ENCODE measurements around the gene TREX2. TPM values are rescaled to one million over a fixed set of nuclear protein-coding genes. Genes with fewer than 3 reads are reported as not detected.

The TREX2 gene
- total RNA-seq, 1 donor from 2014 or later = 1.9 TPM

GRCh38 chrX:153421856-153422255 is 24.0 kb downstream of the TREX2 start:
- Mint-ChIP-seq H3K9me3 (no peaks in the 10 kb centered on the region), H3K27me3 (no peaks in the 10 kb centered on the region), H3K4me1 (no peaks in the 10 kb centered on the region), H3K4me3 (no peak overlapping the region), H3K36me3 (ENCODE audit: low read depth) (peaks cover 1% of the 10 kb centered on the region), H3K27ac (no peak overlapping the region)
- DNase-seq = no peak
- intact Hi-C loops (cut with micrococcal nuclease) = no loop called here

- no peaks in the 10 kb centered on the region for H3K9me3 Mint-ChIP-seq
- H3K4me3 Mint-ChIP-seq = no peak overlapping the region
- H3K4me1 Mint-ChIP-seq = no peaks in the 10 kb centered on the region
- intact Hi-C loops (cut with micrococcal nuclease) = no loop called here
- peaks cover 1% of the 10 kb centered on the region for H3K36me3 Mint-ChIP-seq (ENCODE audit: low read depth)
- H3K27ac Mint-ChIP-seq = no peak overlapping the region
- DNase-seq = no peak
- no peaks in the 10 kb centered on the region for H3K27me3 Mint-ChIP-seq
These were observed 24.8 kb downstream of the TREX2 start for GRCh38 chrX:153420851-153421599.

- DNase-seq = no peak
- H3K9me3 Mint-ChIP-seq = no peaks in the 10 kb centered on the region
- no peaks in the 10 kb centered on the region for H3K27me3 Mint-ChIP-seq
- intact Hi-C loops (cut with micrococcal nuclease) = no loop called here
- peaks cover 1% of the 10 kb centered on the region for H3K36me3 Mint-ChIP-seq (ENCODE audit: low read depth)
- H3K4me1 Mint-ChIP-seq = no peaks in the 10 kb centered on the region
- no peak overlapping the region for H3K27ac Mint-ChIP-seq
- H3K4me3 Mint-ChIP-seq = no peak overlapping the region
These were observed 28.2 kb downstream of the TREX2 start for GRCh38 chrX:153417637-153418036.

- H3K36me3 Mint-ChIP-seq (ENCODE audit: low read depth) = peaks cover 1% of the 10 kb centered on the region
- intact Hi-C loops (cut with micrococcal nuclease) = no loop called here
- H3K9me3 Mint-ChIP-seq = no peaks in the 10 kb centered on the region
- no peaks in the 10 kb centered on the region for H3K27me3 Mint-ChIP-seq
- peaks cover 5% of the 10 kb centered on the region for H3K4me1 Mint-ChIP-seq
- DNase-seq = no peak
- H3K4me3 Mint-ChIP-seq = no peak overlapping the region
- no peak overlapping the region for H3K27ac Mint-ChIP-seq
These were observed 28.9 kb downstream of the TREX2 start for GRCh38 chrX:153416781-153417450.

- no peak for DNase-seq
- intact Hi-C loops (cut with micrococcal nuclease) = no loop called here
- Mint-ChIP-seq H3K4me3 (no peak overlapping the region), H3K27ac (no peak overlapping the region), H3K36me3 (ENCODE audit: low read depth) (peaks cover 1% of the 10 kb centered on the region), H3K27me3 (no peaks in the 10 kb centered on the region), H3K4me1 (peaks cover 9% of the 10 kb centered on the region), H3K9me3 (no peaks in the 10 kb centered on the region)
These were observed 30.9 kb downstream of the TREX2 start for GRCh38 chrX:153414856-153415510.

- Mint-ChIP-seq H3K36me3 (ENCODE audit: low read depth) (peaks cover 1% of the 10 kb centered on the region), H3K9me3 (no peaks in the 10 kb centered on the region), H3K4me1 (peaks cover 9% of the 10 kb centered on the region), H3K4me3 (no peak overlapping the region), H3K27me3 (no peaks in the 10 kb centered on the region), H3K27ac (no peak overlapping the region)
- intact Hi-C loops (cut with micrococcal nuclease) = no loop called here
- no peak for DNase-seq
These were observed 32.1 kb downstream of the TREX2 start for GRCh38 chrX:153413731-153414130.

- Mint-ChIP-seq H3K36me3 (ENCODE audit: low read depth) (peaks cover 1% of the 10 kb centered on the region), H3K4me1 (peaks cover 9% of the 10 kb centered on the region), H3K4me3 (peak overlapping the region; percentile 81), H3K27me3 (no peaks in the 10 kb centered on the region), H3K27ac (no peak overlapping the region), H3K9me3 (no peaks in the 10 kb centered on the region)
- no peak for DNase-seq
- intact Hi-C loops (cut with micrococcal nuclease) = no loop called here
These were observed 32.8 kb downstream of the TREX2 start for GRCh38 chrX:153412746-153413720.

GRCh38 chrX:153411988-153412574 is 33.8 kb downstream of the TREX2 start:
- peaks cover 9% of the 10 kb centered on the region for H3K4me1 Mint-ChIP-seq
- H3K9me3 Mint-ChIP-seq = no peaks in the 10 kb centered on the region
- H3K27me3 Mint-ChIP-seq = no peaks in the 10 kb centered on the region
- peak overlapping the region; percentile 81 for H3K4me3 Mint-ChIP-seq
- intact Hi-C loops (cut with micrococcal nuclease) = no loop called here
- no peaks in the 10 kb centered on the region for H3K36me3 Mint-ChIP-seq (ENCODE audit: low read depth)
- DNase-seq = no peak
- H3K27ac Mint-ChIP-seq = no peak overlapping the region

- Mint-ChIP-seq H3K4me3 (peak within 1 kb of the TSS; percentile 81), H3K9me3 (no peaks in the 10 kb centered on the region), H3K36me3 (ENCODE audit: low read depth) (no peaks in the 10 kb centered on the region), H3K4me1 (peaks cover 9% of the 10 kb centered on the region), H3K27ac (no peak within 1 kb of the TSS), H3K27me3 (no peaks in the 10 kb centered on the region)
- peak; percentile 80 for DNase-seq
- intact Hi-C loops (cut with micrococcal nuclease) = no loop called here
These were observed 34.4 kb downstream of the TREX2 start, which contains the start of gene ZFP92 for GRCh38 chrX:153411255-153411987. ZFP92 (plus strand) TSS chrX:153411472; CDS start chrX:153418323, 6,851 bp downstream.

- Mint-ChIP-seq H3K4me3 (peak overlapping the region; percentile 81), H3K36me3 (ENCODE audit: low read depth) (no peaks in the 10 kb centered on the region), H3K27me3 (no peaks in the 10 kb centered on the region), H3K9me3 (no peaks in the 10 kb centered on the region), H3K27ac (no peak overlapping the region), H3K4me1 (peaks cover 9% of the 10 kb centered on the region)
- DNase-seq = no peak
- intact Hi-C loops (cut with micrococcal nuclease) = no loop called here
These were observed 35.0 kb downstream of the TREX2 start for GRCh38 chrX:153410888-153411254.

GRCh38 chrX:153410373-153410772 is 35.5 kb downstream of the TREX2 start:
- H3K27ac Mint-ChIP-seq = no peak overlapping the region
- no peaks in the 10 kb centered on the region for H3K27me3 Mint-ChIP-seq
- no peaks in the 10 kb centered on the region for H3K36me3 Mint-ChIP-seq (ENCODE audit: low read depth)
- no peak overlapping the region for H3K4me3 Mint-ChIP-seq
- intact Hi-C loops (cut with micrococcal nuclease) = no loop called here
- H3K9me3 Mint-ChIP-seq = no peaks in the 10 kb centered on the region
- H3K4me1 Mint-ChIP-seq = peaks cover 9% of the 10 kb centered on the region
- DNase-seq = no peak

GRCh38 chrX:153409414-153410101 is 36.3 kb downstream of the TREX2 start:
- Mint-ChIP-seq H3K36me3 (ENCODE audit: low read depth) (no peaks in the 10 kb centered on the region), H3K4me1 (peaks cover 9% of the 10 kb centered on the region), H3K27me3 (peaks cover 1% of the 10 kb centered on the region)

More at GRCh38 chrX:153409414-153410101, 36.3 kb downstream of the TREX2 start:
- DNase-seq = no peak
- Mint-ChIP-seq H3K9me3 (no peaks in the 10 kb centered on the region), H3K27ac (no peak overlapping the region), H3K4me3 (no peak overlapping the region)
- intact Hi-C loops (cut with micrococcal nuclease) = no loop called here

All from activated CD4-positive, alpha-beta T cell treated with anti-CD3 and anti-CD28 coated beads, Interleukin-2, amount 10 ng/mL, durations not matched to agents 24 days and 14 days (primary cell).